Keratinocyte (primary cell): Measurements from ENCODE around the gene HID1. TPM values are rescaled to one million over a fixed set of nuclear protein-coding genes. Genes with fewer than 3 reads are reported as not detected.

Source experiments
- DNase-seq: peaks from one replicate; pipeline ENCODE4 v3.0.0-alpha.2; 2011; ENCODE audit warnings: low read depth, missing footprints, low spot score
- FAIRE-seq: peaks from 2 replicates; lab custom pipeline; 2011; peaks lifted over from hg19 to GRCh38; lab: Jason Lieb, UNC
- H2AFZ ChIP-seq: 2 replicates; pipeline ENCODE4 v1.6.0; 2012; ENCODE audit warnings: low read length, control low read depth, inconsistent platforms; ENCODE audit not compliant: control insufficient read depth
- H3K27ac ChIP-seq: 2 replicates; pipeline ENCODE4 v1.5.1; 2011; ENCODE audit warnings: low read length; ENCODE audit not compliant: control insufficient read depth, insufficient read depth
- H3K27me3 ChIP-seq: 3 replicates; pipeline ENCODE4 v1.6.0; 2011; ENCODE audit warnings: low read length; ENCODE audit not compliant: control insufficient read depth, insufficient read depth; ENCODE audit errors: extremely low read depth
- H3K36me3 ChIP-seq, 2 experiments: 2 replicates in 1 of 2; 3 replicates in 1 of 2; pipeline ENCODE4 v1.5.1; 2011; ENCODE audit warnings: low read length in 2 of 2, mild to moderate bottlenecking in 1 of 2; ENCODE audit not compliant: control insufficient read depth in 2 of 2, insufficient read depth in 2 of 2; ENCODE audit errors: extremely low read depth in 1 of 2
- H3K4me1 ChIP-seq: 3 replicates; pipeline ENCODE4 v1.5.1; 2011; ENCODE audit warnings: low read length; ENCODE audit not compliant: control insufficient read depth, insufficient read depth; ENCODE audit errors: extremely low read depth
- H3K4me2 ChIP-seq: 3 replicates; pipeline ENCODE4 v1.6.0; 2011; ENCODE audit warnings: low read depth, low read length; ENCODE audit not compliant: control insufficient read depth, insufficient read depth; ENCODE audit errors: extremely low read depth
- H3K4me3 ChIP-seq, 3 experiments: fragments of 200-600 bp in 1 of 3; sonication (generic) in 1 of 3; 2 replicates in 2 of 3; 3 replicates in 1 of 3; pipeline ENCODE4 v1.5.1; 2011 to 2016; ENCODE audit warnings: low read length in 3 of 3, mild to moderate bottlenecking in 3 of 3, control low read depth in 2 of 3, inconsistent platforms in 1 of 3, low read depth in 1 of 3, mixed read lengths in 1 of 3, mixed run types in 1 of 3, moderate library complexity in 1 of 3; ENCODE audit not compliant: control insufficient read depth in 2 of 3, insufficient read depth in 2 of 3; ENCODE audit errors: extremely low read depth in 1 of 3
- H3K79me2 ChIP-seq: 2 replicates; pipeline ENCODE4 v1.6.0; 2012; ENCODE audit warnings: low read length; ENCODE audit not compliant: control insufficient read depth, insufficient read depth
- H3K9ac ChIP-seq: 3 replicates; pipeline ENCODE4 v1.6.0; 2011; ENCODE audit warnings: low read length; ENCODE audit not compliant: control insufficient read depth, insufficient read depth; ENCODE audit errors: extremely low read depth
- H3K9me1 ChIP-seq: 3 replicates; pipeline ENCODE4 v1.6.0; 2011; ENCODE audit warnings: low read length; ENCODE audit not compliant: control insufficient read depth, insufficient read depth; ENCODE audit errors: extremely low read depth
- H3K9me3 ChIP-seq: 2 replicates; pipeline ENCODE4 v1.5.1; 2012; ENCODE audit warnings: low read depth, low read length; ENCODE audit not compliant: control insufficient read depth
- H4K20me1 ChIP-seq: 3 replicates; pipeline ENCODE4 v1.6.0; 2011; ENCODE audit warnings: low read length; ENCODE audit not compliant: control insufficient read depth, insufficient read depth; ENCODE audit errors: extremely low read depth
- EZH2 ChIP-seq: IDR thresholded peaks from one replicate; pipeline ENCODE4 v1.6.1; 2012; ENCODE audit warnings: inconsistent platforms, mild to moderate bottlenecking, low read length, moderate library complexity
- dilution Hi-C: fragments of 300-500 bp; cut with MboI; formaldehyde crosslinking; loops from one replicate; pipeline ENCODE4 v1.7.0; 2020; ENCODE audit warnings: low sequenced_read_pairs; ENCODE audit not compliant: extremely low pct_ligation_motif_present
- polyA plus RNA-seq, 5 experiments: library from polyadenylated mRNA; depleted of rRNA in 3 of 5; stranded (reverse) in 3 of 5; stranded (forward) in 1 of 5; unstranded in 1 of 5; fragments of >200 nt; gene quantifications; 1 replicate in 1 of 5; 2 replicates in 3 of 5; 3 replicates in 1 of 5; pipeline versions ENCODE4 v1.2.1 to v1.2.3, GENCODE V29; 2011 to 2012; ENCODE audit warnings: missing spikeins in 2 of 5, low read depth in 1 of 5, low replicate concordance in 1 of 5
- TF ChIP-seq, protein P1 (sequence below), 3 experiments: IDR thresholded peaks in 1 of 3; conservative IDR thresholded peaks in 1 of 3; optimal IDR thresholded peaks in 1 of 3; 2 replicates in 2 of 3; 3 replicates in 1 of 3; pipeline versions ENCODE3 to v1.5.1; 2011; ENCODE audit warnings: low read length in 3 of 3, mild to moderate bottlenecking in 3 of 3, moderate library complexity in 2 of 3, control low read depth in 1 of 3, inconsistent platforms in 1 of 3; ENCODE audit not compliant: insufficient read depth in 2 of 3; ENCODE audit errors: extremely low read depth in 1 of 3

Gene HID1
- polyA plus RNA-seq, 1 donor (not counting 4 experiments of a cell fraction or from before 2014, with no cell fraction given) = 0.33 TPM

DNA sequence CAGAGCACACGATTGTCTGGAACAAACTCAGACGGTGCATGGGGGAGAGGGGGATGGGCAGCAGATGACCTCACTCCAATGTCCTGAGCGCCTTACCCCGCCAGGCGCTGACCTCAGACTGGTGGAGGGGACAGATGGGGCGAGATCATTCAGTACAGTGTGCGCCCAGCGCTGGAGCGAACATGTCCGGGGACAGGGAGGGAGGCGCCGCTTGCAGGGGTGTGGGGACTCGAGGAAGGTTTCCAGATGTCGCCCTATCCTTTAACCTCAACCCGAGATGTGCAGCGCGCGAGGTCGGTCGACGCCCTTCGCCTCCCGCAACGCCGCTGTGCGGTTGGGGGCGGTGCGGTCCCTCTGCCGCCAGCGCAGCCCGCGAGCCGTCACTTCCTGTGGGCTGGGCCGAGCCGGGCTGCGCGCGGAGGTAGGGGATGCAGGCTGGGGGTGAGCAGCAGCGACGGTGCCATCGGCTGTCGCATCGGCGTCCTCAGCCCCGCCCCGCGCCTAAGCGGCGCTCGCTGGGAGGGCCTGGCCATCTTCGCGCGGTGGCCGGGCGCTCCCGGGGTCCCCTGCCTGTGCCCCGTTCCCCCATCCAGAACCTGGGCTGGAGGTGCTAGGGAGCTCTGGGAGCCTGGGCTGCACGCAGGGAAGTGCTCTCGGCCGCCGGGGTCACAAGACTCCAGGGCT is 9.6 kb upstream of the HID1 start:
- H3K27ac ChIP-seq = no peak overlapping the region
- H3K9me1 ChIP-seq = no peaks in the 10 kb centered on the region
- peaks cover 21% of the 10 kb centered on the region for H3K4me1 ChIP-seq
- FAIRE-seq (no peak), DNase-seq (no peak)
- peak overlapping the region; percentile 46 for H3K9ac ChIP-seq
- H4K20me1 ChIP-seq = no peaks in the 10 kb centered on the region
- H3K4me2 ChIP-seq = peak overlapping the region; percentile 95
- H3K36me3 ChIP-seq = no peaks in the 10 kb centered on the region
- peak overlapping the region; percentile 42 to 78 (median 49) for H3K4me3 ChIP-seq
- dilution Hi-C loops = no loop called here
- no peaks in the 10 kb centered on the region for H3K27me3 ChIP-seq
- peak overlapping the region; percentile 84 for H2AFZ ChIP-seq
- no peaks in the 10 kb centered on the region for H3K79me2 ChIP-seq
- no peaks in the 10 kb centered on the region for H3K9me3 ChIP-seq
- TF ChIP-seq EZH2 = no peak
- TF ChIP-seq, protein P1, sequence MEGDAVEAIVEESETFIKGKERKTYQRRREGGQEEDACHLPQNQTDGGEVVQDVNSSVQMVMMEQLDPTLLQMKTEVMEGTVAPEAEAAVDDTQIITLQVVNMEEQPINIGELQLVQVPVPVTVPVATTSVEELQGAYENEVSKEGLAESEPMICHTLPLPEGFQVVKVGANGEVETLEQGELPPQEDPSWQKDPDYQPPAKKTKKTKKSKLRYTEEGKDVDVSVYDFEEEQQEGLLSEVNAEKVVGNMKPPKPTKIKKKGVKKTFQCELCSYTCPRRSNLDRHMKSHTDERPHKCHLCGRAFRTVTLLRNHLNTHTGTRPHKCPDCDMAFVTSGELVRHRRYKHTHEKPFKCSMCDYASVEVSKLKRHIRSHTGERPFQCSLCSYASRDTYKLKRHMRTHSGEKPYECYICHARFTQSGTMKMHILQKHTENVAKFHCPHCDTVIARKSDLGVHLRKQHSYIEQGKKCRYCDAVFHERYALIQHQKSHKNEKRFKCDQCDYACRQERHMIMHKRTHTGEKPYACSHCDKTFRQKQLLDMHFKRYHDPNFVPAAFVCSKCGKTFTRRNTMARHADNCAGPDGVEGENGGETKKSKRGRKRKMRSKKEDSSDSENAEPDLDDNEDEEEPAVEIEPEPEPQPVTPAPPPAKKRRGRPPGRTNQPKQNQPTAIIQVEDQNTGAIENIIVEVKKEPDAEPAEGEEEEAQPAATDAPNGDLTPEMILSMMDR (optimal IDR thresholded peaks at IDR 0.05 in 1 of 3, IDR thresholded peaks at IDR 0.05 in 1 of 3, conservative IDR thresholded peaks at IDR 0.05 in 1 of 3; ENCODE audit: extremely low read depth in 1 of 3, insufficient read depth in 2 of 3, low read length in 3 of 3) = peak in 1 of 3 experiments; percentile 23

DNA sequence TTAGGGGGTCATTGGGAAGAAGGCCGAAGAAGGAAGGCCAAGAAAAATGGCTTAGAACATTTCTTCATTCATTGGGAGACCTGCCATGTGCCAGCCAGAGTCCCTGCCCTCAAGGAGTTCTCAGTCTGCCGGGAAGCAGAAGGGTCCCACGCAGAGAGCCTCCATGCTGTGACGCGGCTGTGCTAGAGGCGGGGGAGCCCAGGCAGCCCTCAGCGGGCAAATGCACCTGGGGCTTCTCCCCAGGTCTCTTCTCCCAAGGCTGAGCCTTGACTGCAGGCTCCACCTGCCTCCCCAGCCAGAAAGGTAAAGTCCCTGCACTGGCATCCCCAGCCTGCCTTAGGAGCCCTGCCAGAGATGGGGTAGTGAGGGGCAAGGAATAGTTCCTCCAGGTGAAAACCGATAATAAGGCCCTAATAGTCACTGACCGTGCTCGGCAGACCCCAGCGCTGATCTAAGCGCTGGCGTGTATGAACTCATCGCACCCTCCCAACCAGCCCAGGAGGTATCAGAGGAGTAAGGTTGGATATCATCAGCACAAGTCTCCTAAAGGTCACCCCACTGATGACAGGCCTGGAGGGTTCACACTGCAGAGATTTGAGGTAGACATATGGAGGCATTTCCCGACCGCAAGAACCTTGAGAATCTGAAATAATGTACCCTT is 8.9 kb upstream of the HID1 start:
- no peaks in the 10 kb centered on the region for H3K9me1 ChIP-seq
- no peak for FAIRE-seq

More for the DNA sequence above, 8.9 kb upstream of the HID1 start:
- H3K36me3 ChIP-seq = no peaks in the 10 kb centered on the region
- peak overlapping the region; percentile 46 for H3K9ac ChIP-seq
- H3K4me2 ChIP-seq = peak overlapping the region; percentile 95
- peak overlapping the region; percentile 42 to 78 (median 49) for H3K4me3 ChIP-seq
- H3K4me1 ChIP-seq = peaks cover 17% of the 10 kb centered on the region
- no peak for TF ChIP-seq EZH2
- TF ChIP-seq, protein P1 (optimal IDR thresholded peaks at IDR 0.05 in 1 of 3, IDR thresholded peaks at IDR 0.05 in 1 of 3, conservative IDR thresholded peaks at IDR 0.05 in 1 of 3; ENCODE audit: extremely low read depth in 1 of 3, insufficient read depth in 2 of 3, low read length in 3 of 3) = no peak
- no peak overlapping the region for H3K27ac ChIP-seq
- no peaks in the 10 kb centered on the region for H3K9me3 ChIP-seq
- no peaks in the 10 kb centered on the region for H3K79me2 ChIP-seq
- H2AFZ ChIP-seq = peak overlapping the region; percentile 84
- dilution Hi-C loops = no loop called here
- DNase-seq = no peak
- no peaks in the 10 kb centered on the region for H3K27me3 ChIP-seq
- no peaks in the 10 kb centered on the region for H4K20me1 ChIP-seq
